Effector memory CD8-positive, alpha-beta T cell (primary cell): Measurements from ENCODE around the gene CHDH.
A peak's percentile ranks its signal among the peaks of the same experiment; 100 is the strongest.

Source experiments
- ATAC-seq: fragments of 150-1000 bp; cut with Tn5 transposase; replicated peaks from 2 replicates; pipeline ENCODE4 v1.10.0; 2021; ENCODE audit warnings: mild to moderate bottlenecking, moderate library complexity
- DNase-seq, 3 experiments: peaks; one replicate each; pipeline ENCODE4 v3.0.0; 2021
- H3K27ac Mint-ChIP-seq, 2 donors: one replicate each; pipeline ENCODE4 v1.8.0; 2022; ENCODE audit warnings: mild to moderate bottlenecking in 2 of 2, mixed read lengths in 2 of 2, moderate library complexity in 2 of 2
- H3K27me3 Mint-ChIP-seq, 2 donors: one replicate each; pipeline ENCODE4 v1.8.0; 2022; ENCODE audit warnings: mixed read lengths in 2 of 2
- H3K36me3 Mint-ChIP-seq: one replicate; pipeline ENCODE4 v1.8.0; 2022; ENCODE audit warnings: mild to moderate bottlenecking, moderate library complexity, mixed read lengths; ENCODE audit not compliant: insufficient read depth
- H3K4me1 Mint-ChIP-seq, 2 donors: one replicate each; pipeline ENCODE4 v1.8.0; 2022; ENCODE audit warnings: low read depth in 2 of 2, mixed read lengths in 2 of 2
- H3K4me3 Mint-ChIP-seq, 2 donors: one replicate each; pipeline ENCODE4 v1.8.0; 2022; ENCODE audit warnings: mild to moderate bottlenecking in 2 of 2, mixed read lengths in 2 of 2, moderate library complexity in 2 of 2
- H3K9me3 Mint-ChIP-seq, 2 donors: one replicate each; pipeline ENCODE4 v1.8.0; 2022; ENCODE audit warnings: mixed read lengths in 2 of 2

Gene CHDH

DNA sequence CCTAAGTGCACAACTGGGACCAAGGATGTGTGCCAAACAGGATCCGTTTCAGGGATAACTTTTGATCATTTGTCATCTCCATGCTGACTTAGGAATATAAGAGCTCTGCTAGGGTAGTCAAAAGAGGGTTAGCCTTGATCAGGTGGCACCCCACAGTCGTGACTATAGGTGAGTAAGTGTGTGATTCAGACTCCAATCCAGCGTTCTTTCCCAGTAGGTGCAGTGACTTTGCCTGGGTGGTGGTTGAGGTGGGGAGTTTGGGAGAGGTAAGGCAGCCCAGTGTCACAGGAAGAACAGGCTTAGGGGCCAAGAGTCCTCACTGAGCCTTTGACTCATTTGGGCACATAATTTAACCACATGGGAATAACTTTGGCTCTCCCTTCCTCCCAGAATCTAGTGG is 51.0 kb downstream of the CHDH start:
- no peaks in the 10 kb centered on the region for H3K36me3 Mint-ChIP-seq
- no peak overlapping the region for H3K27ac Mint-ChIP-seq
- H3K9me3 Mint-ChIP-seq: no peaks in the 10 kb centered on the region
- DNase-seq (no peak), ATAC-seq (no peak)
- peaks cover 28 to 32% of the 10 kb centered on the region in 2 donors for H3K27me3 Mint-ChIP-seq
- no peaks in the 10 kb centered on the region for H3K4me1 Mint-ChIP-seq
- no peak overlapping the region for H3K4me3 Mint-ChIP-seq

DNA sequence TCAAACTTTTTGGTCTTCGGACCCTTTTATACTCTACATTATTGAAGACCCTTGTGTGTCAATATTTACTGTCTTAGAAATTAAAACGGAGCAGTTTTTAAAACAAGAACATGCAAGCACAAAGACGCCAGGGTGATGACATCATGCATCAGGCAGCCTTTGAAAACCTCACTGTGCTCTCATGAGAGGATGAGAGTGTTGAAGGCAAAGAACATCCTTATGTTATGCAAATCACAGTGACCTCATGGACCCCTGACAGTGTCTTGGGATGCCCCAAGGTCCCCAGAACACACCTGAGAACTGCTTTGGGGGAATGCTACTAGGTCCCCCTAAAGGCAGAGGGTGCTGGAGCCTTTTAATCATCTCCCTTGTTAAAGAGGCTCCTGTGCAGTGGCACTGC is 51.6 kb downstream of the CHDH start:
- no peak for DNase-seq
- Mint-ChIP-seq H3K36me3 (no peaks in the 10 kb centered on the region), H3K27me3 (peaks cover 29 to 37% of the 10 kb centered on the region in 2 donors), H3K4me1 (no peaks in the 10 kb centered on the region), H3K4me3 (no peak overlapping the region), H3K27ac (no peak overlapping the region), H3K9me3 (no peaks in the 10 kb centered on the region)
- ATAC-seq: no peak

DNA sequence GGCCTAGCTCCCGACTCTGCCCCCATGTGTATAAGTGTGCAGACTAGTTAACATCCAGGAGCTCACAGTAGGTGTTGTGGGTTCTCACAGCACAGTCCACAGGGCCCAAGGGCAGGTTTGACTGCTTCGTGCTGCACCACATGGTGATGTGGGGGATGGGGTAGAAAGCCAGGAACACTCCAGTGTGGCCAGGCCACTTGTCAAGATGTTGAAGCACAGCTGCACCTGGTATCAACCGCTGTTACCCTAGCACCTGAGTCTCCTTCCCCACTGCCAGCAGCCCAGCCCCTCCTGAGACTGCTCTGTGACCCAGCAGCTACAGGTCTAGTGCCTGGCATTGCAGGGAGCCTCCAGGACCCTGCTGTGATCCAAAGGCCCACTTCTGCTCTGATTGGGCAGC is 53.4 kb downstream of the CHDH start:
- H3K4me1 Mint-ChIP-seq: peaks cover 0 to 2% of the 10 kb centered on the region in 2 donors
- no peak overlapping the region for H3K27ac Mint-ChIP-seq
- DNase-seq: no peak
- ATAC-seq: no peak
- H3K36me3 Mint-ChIP-seq: no peaks in the 10 kb centered on the region
- H3K4me3 Mint-ChIP-seq: no peak overlapping the region
- peaks cover 18 to 35% of the 10 kb centered on the region in 2 donors for H3K27me3 Mint-ChIP-seq
- no peaks in the 10 kb centered on the region for H3K9me3 Mint-ChIP-seq

DNA sequence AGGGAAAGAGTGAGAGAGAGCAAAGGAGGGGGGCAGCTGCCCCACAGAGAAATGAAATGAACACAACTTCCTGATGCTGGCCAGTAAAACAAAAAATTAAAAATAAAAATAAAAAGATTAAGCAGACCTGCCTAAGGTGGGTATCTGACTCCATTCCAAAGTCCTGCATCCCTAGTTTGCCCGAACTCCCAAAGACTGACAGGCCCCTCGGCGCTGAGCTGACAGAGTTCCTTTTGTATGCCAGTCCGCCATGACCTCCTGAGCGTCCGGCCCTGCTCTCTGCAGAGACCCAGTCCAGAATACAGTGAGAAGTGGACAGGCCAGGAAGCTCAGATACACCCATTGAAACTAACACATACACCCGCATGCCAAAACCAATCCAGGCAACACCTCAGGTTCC is 54.9 kb downstream of the CHDH start:
- peaks cover 25 to 46% of the 10 kb centered on the region in 2 donors for H3K27me3 Mint-ChIP-seq
- H3K27ac Mint-ChIP-seq: no peak overlapping the region
- no peaks in the 10 kb centered on the region for H3K36me3 Mint-ChIP-seq

DNA sequence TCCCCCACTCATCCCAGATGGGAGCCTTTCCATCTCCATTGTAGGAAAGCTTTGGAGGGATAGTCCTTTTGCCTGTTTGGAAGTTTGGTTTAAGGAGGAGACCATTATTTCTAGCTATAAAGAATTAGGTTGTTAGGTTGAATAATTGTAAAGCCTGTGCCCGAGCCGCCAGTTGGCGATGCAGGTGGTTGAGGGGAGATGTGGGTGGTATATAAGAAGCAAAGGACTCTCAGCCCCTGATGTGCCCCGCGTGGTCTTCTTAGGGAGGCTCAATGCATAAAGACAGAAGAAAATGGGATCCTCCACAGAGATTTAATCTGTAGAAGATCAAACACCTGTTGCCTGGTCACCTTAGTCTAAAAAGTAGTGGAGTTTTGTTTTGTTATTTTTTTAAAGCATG is 55.7 kb downstream of the CHDH start:
- Mint-ChIP-seq H3K9me3 (no peaks in the 10 kb centered on the region), H3K27me3 (peaks cover 22 to 42% of the 10 kb centered on the region in 2 donors), H3K27ac (no peak overlapping the region), H3K4me3 (no peak overlapping the region), H3K4me1 (peaks cover 0 to 2% of the 10 kb centered on the region in 2 donors), H3K36me3 (no peaks in the 10 kb centered on the region)
- ATAC-seq (no peak), DNase-seq (no peak)

More for the DNA sequence above, 54.9 kb downstream of the CHDH start:
- Mint-ChIP-seq H3K9me3 (no peaks in the 10 kb centered on the region), H3K4me3 (no peak overlapping the region), H3K4me1 (peaks cover 0 to 2% of the 10 kb centered on the region in 2 donors)
- no peak for ATAC-seq
- no peak for DNase-seq

DNA sequence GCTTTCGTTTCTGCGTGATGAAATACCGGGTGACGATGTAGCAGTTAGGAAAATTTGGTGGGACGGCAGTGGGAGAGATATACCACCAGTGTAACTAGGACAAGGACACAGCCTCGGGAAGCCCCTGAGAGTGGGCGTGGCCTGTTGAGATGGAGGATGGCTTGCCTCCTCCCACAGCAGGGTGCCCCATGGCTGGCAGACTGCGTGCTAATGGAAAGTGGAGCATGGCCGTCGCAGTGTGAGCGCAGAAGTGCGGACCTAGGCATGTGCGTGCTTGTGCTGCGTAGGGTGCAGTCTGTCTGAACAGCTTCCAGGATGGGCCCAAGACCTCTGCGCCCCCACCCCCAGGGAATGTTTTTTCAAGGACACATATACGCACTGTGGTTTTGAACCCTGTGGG is 56.8 kb downstream of the CHDH start:
- H3K36me3 Mint-ChIP-seq: no peaks in the 10 kb centered on the region
- no peak for DNase-seq
- H3K9me3 Mint-ChIP-seq: no peaks in the 10 kb centered on the region
- H3K27ac Mint-ChIP-seq: no peak overlapping the region
- H3K4me1 Mint-ChIP-seq: peaks cover 0 to 2% of the 10 kb centered on the region in 2 donors
- no peak for ATAC-seq
- peaks cover 16 to 35% of the 10 kb centered on the region in 2 donors for H3K27me3 Mint-ChIP-seq
- H3K4me3 Mint-ChIP-seq: no peak overlapping the region

DNA sequence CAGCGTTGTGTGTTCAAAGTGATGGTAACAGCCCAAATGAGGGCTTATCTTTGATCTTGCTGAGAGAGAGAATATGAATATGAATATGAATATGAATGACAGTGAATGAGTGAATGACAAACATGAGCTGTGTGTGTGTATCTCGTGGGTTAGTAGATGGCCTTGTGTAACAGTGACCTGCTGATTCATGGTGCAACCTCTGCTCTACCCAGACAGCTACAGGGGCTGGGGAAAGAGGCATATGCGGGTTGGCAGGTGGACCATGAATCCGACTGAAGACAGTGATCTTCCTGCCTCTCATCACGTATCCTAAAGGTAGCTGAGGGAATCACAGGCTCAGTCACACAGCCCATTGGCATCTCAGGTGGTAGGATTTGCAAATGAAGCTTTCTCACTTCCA is 58.2 kb downstream of the CHDH start:
- Mint-ChIP-seq H3K4me1 (peaks cover 0 to 2% of the 10 kb centered on the region in 2 donors), H3K9me3 (no peaks in the 10 kb centered on the region), H3K27ac (no peak overlapping the region), H3K36me3 (no peaks in the 10 kb centered on the region), H3K4me3 (no peak overlapping the region), H3K27me3 (peaks cover 21 to 34% of the 10 kb centered on the region in 2 donors)
- DNase-seq (no peak), ATAC-seq (no peak)

DNA sequence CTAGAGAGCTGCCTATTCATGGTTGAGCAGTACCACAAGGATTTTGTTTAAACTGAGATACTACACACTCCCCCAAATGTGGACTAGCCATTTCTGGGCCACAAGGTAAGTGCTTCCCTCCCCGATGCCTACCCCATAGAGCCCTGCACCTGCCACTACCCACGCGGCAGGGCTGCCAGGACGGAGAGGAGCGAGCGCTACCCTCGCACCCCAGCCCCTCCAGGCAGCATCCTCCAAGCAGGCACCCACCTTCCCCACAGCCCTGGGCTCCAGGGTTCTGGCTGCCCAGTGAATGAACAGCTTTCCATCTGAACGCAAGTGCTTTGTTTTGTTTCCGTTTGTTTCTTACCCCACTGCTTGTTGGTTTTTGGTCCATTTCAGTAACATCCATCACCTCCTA is 59.2 kb downstream of the CHDH start:
- Mint-ChIP-seq H3K27me3 (peaks cover 21 to 34% of the 10 kb centered on the region in 2 donors), H3K27ac (no peak overlapping the region), H3K4me3 (no peak overlapping the region), H3K36me3 (no peaks in the 10 kb centered on the region), H3K4me1 (peaks cover 0 to 2% of the 10 kb centered on the region in 2 donors), H3K9me3 (no peaks in the 10 kb centered on the region)
- ATAC-seq (no peak), DNase-seq (no peak)

DNA sequence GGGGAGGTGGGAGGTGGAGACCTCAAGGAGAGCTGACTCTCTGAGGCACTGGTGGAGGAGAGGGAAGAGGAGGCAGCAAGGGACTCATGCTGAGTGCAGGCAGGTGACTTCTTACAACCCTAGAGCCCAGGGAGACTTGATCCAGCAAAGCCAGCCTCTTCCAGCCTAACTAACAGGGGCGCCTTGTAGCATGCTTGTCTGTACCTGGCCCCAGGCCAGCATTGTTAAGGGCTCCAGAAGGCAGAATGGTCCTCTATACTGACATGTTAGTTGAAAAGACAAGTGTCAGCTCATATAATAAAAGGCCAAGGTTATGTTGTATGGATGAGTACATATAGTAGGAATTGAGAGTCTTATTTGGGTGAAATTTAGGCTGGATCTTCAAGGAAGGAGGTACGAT is 65.4 kb downstream of the CHDH start:
- Mint-ChIP-seq H3K27me3 (peaks cover 17 to 21% of the 10 kb centered on the region in 2 donors), H3K4me1 (no peaks in the 10 kb centered on the region), H3K27ac (no peak overlapping the region), H3K36me3 (no peaks in the 10 kb centered on the region), H3K4me3 (no peak overlapping the region), H3K9me3 (no peaks in the 10 kb centered on the region)
- no peak for DNase-seq
- ATAC-seq: no peak

DNA sequence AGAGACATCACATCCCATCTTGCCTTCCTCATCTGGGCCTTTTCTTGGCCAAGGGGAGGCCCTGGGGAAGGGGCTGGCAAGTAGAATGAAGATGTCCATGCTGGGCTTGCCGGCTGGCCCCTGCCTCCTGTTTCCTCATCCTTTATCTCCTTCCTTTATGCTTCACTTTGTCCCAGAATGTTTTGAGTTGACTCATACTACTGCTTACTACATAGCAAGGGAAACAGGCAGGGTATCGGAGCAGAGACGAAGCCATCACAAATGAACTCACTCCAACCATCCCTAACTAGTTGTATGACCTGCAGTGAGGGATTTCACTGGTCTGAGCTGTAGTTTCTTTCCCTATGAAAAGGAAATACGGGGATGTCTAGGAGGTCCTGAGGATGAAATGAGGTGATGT is 66.0 kb downstream of the CHDH start:
- no peak for DNase-seq
- no peak overlapping the region for H3K27ac Mint-ChIP-seq

DNA sequence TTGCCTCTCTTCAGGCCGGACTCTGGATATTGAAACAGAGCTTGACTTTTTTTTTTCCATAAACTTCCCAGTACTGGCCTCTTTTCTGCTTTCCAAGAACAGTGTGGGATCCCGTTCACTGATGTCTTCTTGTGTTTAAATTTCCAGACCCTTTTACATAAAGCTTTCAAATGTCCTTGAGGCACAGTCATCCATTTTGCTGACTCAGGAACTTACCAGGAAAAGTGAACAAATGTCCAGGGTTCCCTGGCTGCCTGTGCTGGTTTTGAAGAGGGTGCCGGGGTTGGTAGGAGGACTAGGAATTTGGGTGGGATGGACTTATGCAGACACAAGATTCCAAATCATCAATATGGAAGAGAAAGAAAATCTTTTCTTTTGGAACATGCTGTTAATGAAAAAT is 68.1 kb downstream of the CHDH start:
- Mint-ChIP-seq H3K9me3 (no peaks in the 10 kb centered on the region), H3K36me3 (no peaks in the 10 kb centered on the region), H3K4me1 (no peaks in the 10 kb centered on the region), H3K27me3 (peaks cover 20 to 22% of the 10 kb centered on the region in 2 donors), H3K27ac (no peak overlapping the region), H3K4me3 (no peak overlapping the region)
- ATAC-seq (no peak), DNase-seq (no peak)

More for the DNA sequence above, 66.0 kb downstream of the CHDH start:
- Mint-ChIP-seq H3K9me3 (no peaks in the 10 kb centered on the region), H3K4me3 (no peak overlapping the region), H3K27me3 (peaks cover 17 to 21% of the 10 kb centered on the region in 2 donors), H3K4me1 (no peaks in the 10 kb centered on the region), H3K36me3 (no peaks in the 10 kb centered on the region)
- no peak for ATAC-seq

DNA sequence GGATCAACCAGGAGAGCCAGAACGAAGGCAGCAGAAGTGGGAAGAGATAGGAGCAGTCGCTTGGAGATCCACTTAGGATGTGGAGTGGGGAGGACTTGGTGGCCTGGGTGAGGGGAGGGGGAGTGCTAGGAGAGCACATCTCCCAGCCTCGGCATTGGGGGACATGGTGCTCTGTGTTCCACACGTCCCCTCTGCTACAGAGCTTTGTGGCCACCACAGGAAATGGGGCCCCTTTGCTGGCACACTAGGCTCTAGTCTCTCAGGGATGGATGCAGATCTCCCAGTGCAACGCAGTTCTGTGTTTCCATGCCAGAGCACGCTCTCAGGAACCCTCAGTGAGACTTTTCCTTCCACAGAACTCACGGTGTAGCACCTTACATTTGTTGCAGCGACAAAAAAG is 68.8 kb downstream of the CHDH start:
- H3K4me3 Mint-ChIP-seq: no peak overlapping the region
- H3K27me3 Mint-ChIP-seq: peaks cover 24 to 29% of the 10 kb centered on the region in 2 donors
- peak overlapping the region in 1 of 2 donors; percentile 38 for H3K27ac Mint-ChIP-seq
- H3K36me3 Mint-ChIP-seq: no peaks in the 10 kb centered on the region
- DNase-seq: no peak
- no peaks in the 10 kb centered on the region for H3K4me1 Mint-ChIP-seq
- ATAC-seq: no peak
- H3K9me3 Mint-ChIP-seq: no peaks in the 10 kb centered on the region

DNA sequence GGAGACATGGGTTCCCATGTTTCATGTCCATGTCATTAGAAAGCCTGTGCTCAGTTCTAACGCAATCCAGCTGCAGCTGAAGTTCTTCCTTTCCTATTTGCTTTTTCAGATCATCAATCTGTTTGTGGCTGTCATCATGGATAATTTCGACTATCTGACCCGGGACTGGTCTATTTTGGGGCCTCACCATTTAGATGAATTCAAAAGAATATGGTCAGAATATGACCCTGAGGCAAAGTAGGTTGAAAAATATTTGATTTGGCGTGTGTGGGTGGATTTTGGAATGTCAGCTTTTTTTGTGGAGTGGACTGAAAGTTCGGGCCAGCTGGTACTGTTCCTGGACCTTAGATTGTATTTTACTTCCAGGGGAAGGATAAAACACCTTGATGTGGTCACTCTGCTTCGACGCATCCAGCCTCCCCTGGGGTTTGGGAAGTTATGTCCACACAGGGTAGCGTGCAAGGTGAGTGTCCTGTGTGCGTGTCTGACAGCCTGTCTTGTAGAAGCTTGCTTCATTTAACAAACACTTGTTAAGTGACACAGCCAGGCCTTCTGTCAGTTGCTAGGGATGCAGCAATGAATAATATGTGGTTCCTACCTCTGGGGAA is 69.6 kb downstream of the CHDH start:
- H3K27me3 Mint-ChIP-seq: peaks cover 31 to 36% of the 10 kb centered on the region in 2 donors
- no peak overlapping the region for H3K4me3 Mint-ChIP-seq
- DNase-seq (no peak), ATAC-seq (no peak)
- H3K9me3 Mint-ChIP-seq: no peaks in the 10 kb centered on the region
- peak overlapping the region in 1 of 2 donors; percentile 38 for H3K27ac Mint-ChIP-seq
- no peaks in the 10 kb centered on the region for H3K36me3 Mint-ChIP-seq
- no peaks in the 10 kb centered on the region for H3K4me1 Mint-ChIP-seq

DNA sequence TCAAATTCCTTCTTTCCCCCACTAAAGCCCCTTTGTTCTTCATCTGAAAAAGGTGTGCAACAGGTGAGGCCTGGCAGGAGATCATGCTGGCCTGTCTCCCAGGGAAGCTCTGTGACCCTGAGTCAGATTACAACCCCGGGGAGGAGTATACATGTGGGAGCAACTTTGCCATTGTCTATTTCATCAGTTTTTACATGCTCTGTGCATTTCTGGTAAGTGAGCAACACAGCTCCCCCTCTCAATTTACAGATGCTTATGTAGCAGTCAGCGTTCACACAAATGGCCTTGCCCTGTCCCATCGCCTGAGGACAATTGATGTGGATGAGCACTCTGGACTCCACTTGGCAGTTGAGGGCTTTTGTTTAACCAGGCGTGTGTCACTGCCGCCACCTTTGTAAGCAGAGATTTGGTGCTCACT is 70.4 kb downstream of the CHDH start:
- no peak overlapping the region for H3K4me3 Mint-ChIP-seq
- H3K36me3 Mint-ChIP-seq: no peaks in the 10 kb centered on the region
- ATAC-seq (no peak), DNase-seq (no peak)
- H3K27ac Mint-ChIP-seq: no peak overlapping the region
- H3K9me3 Mint-ChIP-seq: no peaks in the 10 kb centered on the region
- H3K4me1 Mint-ChIP-seq: no peaks in the 10 kb centered on the region
- peaks cover 31 to 43% of the 10 kb centered on the region in 2 donors for H3K27me3 Mint-ChIP-seq
